Measurements from ENCODE around the gene SLC22A23. TPM values are rescaled to one million over a fixed set of nuclear protein-coding genes. Genes with fewer than 3 reads are reported as not detected.

Gene SLC22A23
- total and polyA plus RNA-seq, 2 of the 4 experiments (the other 2 are of a cell fraction): 0.72 to 1.6 TPM

GRCh38 chr6:3272911-3273547 lies 183.8 kb downstream of the SLC22A23 start:
- no peak overlapping the region for H2BK5ac ChIP-seq (ENCODE audit: low read depth, low read length, poor library complexity, severe bottlenecking)
- no peak overlapping the region for H4K8ac ChIP-seq (ENCODE audit: low read depth in 2 of 2, low read length in 2 of 2)
- H3K4ac ChIP-seq (ENCODE audit: low read depth, low read length): no peak overlapping the region
- dilution Hi-C loops (cut with HindIII; ENCODE audit: low sequenced_read_pairs, unreplicated experiment): no loop called here
- no peak overlapping the region for H2AK5ac ChIP-seq (ENCODE audit: low read depth, low read length)
- ChIA-PET POLR2A (ENCODE audit: unreplicated experiment) (no interaction called here), CTCF (interaction anchor here (0.6 kb wide), 1 partner anchor 11 kb away, joined by 3 read pairs; no protein-coding TSS in a partner anchor)
- no peak overlapping the region for H3K18ac ChIP-seq (ENCODE audit: low read depth, low read length)
- no peak overlapping the region for H2BK120ac ChIP-seq (ENCODE audit: low read depth, low read length)
- in situ Hi-C loops (cut with MboI; ENCODE audit: low sequenced_read_pairs): loop anchor here (5.0 kb wide), 1 partner anchor 734 kb away; no protein-coding TSS in a partner anchor
- no peaks in the 10 kb centered on the region for H3K9me1 ChIP-seq (ENCODE audit: insufficient read depth, low read length)
- no peak overlapping the region for H3K14ac ChIP-seq (replicated peaks; ENCODE audit: low read depth, low read length)
- H4K91ac ChIP-seq (ENCODE audit: insufficient read depth, low read depth, low read length): no peak overlapping the region
- H4K5ac ChIP-seq (ENCODE audit: low read depth, low read length): no peak overlapping the region
- intact Hi-C loops (cut with micrococcal nuclease): no loop called here
- TF ChIP-seq ELK1 (IDR thresholded peaks at IDR 0.05; ENCODE audit: borderline replicate concordance, low read depth, low read length) (no peak), MAFK (IDR thresholded peaks at IDR 0.05; ENCODE audit: low read depth, low read length) (no peak), RAD21 (IDR thresholded peaks at IDR 0.05; ENCODE audit: low read length) (no peak), SMC3 (IDR thresholded peaks at IDR 0.05; ENCODE audit: low read depth, low read length) (no peak), MXI1 (IDR thresholded peaks at IDR 0.05; ENCODE audit: borderline replicate concordance, low read depth, low read length) (no peak), CTCF (conservative IDR thresholded peaks at IDR 0.05; ENCODE audit: low read depth, low read length) (no peak), MAZ (IDR thresholded peaks at IDR 0.05; ENCODE audit: borderline replicate concordance, low read depth, low read length) (no peak), POLR2A (IDR thresholded peaks at IDR 0.05; ENCODE audit: low read depth, low read length) (no peak), CEBPB (IDR thresholded peaks at IDR 0.05; ENCODE audit: low read depth, low read length) (no peak)
- no peak for DNase-seq
- no peak overlapping the region for H3K9ac ChIP-seq (ENCODE audit: low read depth, low read length)
- no peaks in the 10 kb centered on the region for H3K27me3 ChIP-seq (ENCODE audit: control insufficient read depth, insufficient read depth, low read length)
- H2AK9ac ChIP-seq (replicated peaks; ENCODE audit: low read depth, low read length, poor library complexity): no peak overlapping the region
- H3K56ac ChIP-seq (ENCODE audit: extremely low read depth, insufficient read depth, low read length): no peak overlapping the region
- H3K4me2 ChIP-seq (ENCODE audit: low read depth, low read length): no peak overlapping the region
- no peak overlapping the region for H2BK20ac ChIP-seq (ENCODE audit: low read depth, low read length)
- H3K9me3 ChIP-seq (ENCODE audit: control insufficient read depth, insufficient read depth, low read length): no peaks in the 10 kb centered on the region
- H3K4me1 ChIP-seq (ENCODE audit: control insufficient read depth, insufficient read depth, low read length): no peaks in the 10 kb centered on the region
- peaks cover 2 to 23% of the 10 kb centered on the region in 2 experiments for H3K79me1 ChIP-seq (ENCODE audit: low read depth in 1 of 2, low read length in 2 of 2)
- no peak for ATAC-seq (ENCODE audit: low read depth)
- no peak overlapping the region for H3K23ac ChIP-seq (ENCODE audit: low read depth, low read length)
- WGBS, 2 experiments (ENCODE audit: extremely low coverage in 2 of 2, insufficient read length in 1 of 2): 97% methylated on average over 17 of the region's 32 CpGs; no CpG with 5 or more reads in 1 of the 2 experiments
- no TSS peak for BruUV-seq (replicated peaks)
- H3K4me3 ChIP-seq (ENCODE audit: insufficient read depth, low read depth, low read length): no peak overlapping the region
- H3K36me3 ChIP-seq (ENCODE audit: control insufficient read depth, insufficient read depth, low read length): peaks cover 27% of the 10 kb centered on the region
- H4K20me1 ChIP-seq (ENCODE audit: insufficient read depth, low read length): no peaks in the 10 kb centered on the region; the same call in none of the 2 replicates
- no peak overlapping the region for H2AFZ ChIP-seq (replicated peaks; ENCODE audit: low read length, poor library complexity)
- no peak overlapping the region for H3K27ac ChIP-seq (ENCODE audit: insufficient read depth, low read length)
- no peak overlapping the region for H2BK15ac ChIP-seq (ENCODE audit: low read depth, low read length)
